ENCODE measurements around the gene PXMP2.
A peak's percentile ranks its signal among the peaks of the same experiment; 100 is the strongest.
"Not testable (repeated sequence)": the region's sequence is repeated elsewhere in the genome, so short reads cannot be mapped to it uniquely, and the experiment has no call there.

PXMP2 gene

DNA sequence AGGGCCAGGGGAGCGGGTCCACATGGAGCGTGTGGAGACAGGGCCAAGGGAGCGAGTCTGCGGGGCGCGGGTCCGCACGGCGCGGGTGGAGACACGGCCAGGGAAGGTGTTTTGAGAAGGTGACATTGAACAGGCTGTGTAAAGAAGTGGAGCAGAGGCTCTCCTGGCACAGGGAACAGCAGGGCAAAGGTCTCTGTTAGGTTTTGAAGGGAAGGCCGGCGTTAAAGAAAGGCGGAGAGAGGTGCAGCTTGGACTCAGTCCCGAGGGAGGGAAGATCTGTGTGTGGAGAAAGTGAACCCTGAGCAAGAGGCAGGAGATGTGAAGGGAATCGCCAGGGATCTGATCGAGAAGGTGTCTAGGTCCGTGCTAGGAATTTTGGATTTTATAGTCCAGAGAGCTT lies 1.8 kb downstream of the PXMP2 start:
- no peak for DNase-seq (ENCODE audit: low spot score)
- TF ChIP-seq, protein P1, sequence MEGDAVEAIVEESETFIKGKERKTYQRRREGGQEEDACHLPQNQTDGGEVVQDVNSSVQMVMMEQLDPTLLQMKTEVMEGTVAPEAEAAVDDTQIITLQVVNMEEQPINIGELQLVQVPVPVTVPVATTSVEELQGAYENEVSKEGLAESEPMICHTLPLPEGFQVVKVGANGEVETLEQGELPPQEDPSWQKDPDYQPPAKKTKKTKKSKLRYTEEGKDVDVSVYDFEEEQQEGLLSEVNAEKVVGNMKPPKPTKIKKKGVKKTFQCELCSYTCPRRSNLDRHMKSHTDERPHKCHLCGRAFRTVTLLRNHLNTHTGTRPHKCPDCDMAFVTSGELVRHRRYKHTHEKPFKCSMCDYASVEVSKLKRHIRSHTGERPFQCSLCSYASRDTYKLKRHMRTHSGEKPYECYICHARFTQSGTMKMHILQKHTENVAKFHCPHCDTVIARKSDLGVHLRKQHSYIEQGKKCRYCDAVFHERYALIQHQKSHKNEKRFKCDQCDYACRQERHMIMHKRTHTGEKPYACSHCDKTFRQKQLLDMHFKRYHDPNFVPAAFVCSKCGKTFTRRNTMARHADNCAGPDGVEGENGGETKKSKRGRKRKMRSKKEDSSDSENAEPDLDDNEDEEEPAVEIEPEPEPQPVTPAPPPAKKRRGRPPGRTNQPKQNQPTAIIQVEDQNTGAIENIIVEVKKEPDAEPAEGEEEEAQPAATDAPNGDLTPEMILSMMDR (IDR thresholded peaks at IDR 0.05; ENCODE audit: borderline replicate concordance, control extremely low read depth, extremely low read depth, insufficient read depth, missing control alignments) = no peak
- in situ Hi-C loops (cut with MboI; ENCODE audit: low sequenced_read_pairs, unreplicated experiment) = no loop called here

DNA sequence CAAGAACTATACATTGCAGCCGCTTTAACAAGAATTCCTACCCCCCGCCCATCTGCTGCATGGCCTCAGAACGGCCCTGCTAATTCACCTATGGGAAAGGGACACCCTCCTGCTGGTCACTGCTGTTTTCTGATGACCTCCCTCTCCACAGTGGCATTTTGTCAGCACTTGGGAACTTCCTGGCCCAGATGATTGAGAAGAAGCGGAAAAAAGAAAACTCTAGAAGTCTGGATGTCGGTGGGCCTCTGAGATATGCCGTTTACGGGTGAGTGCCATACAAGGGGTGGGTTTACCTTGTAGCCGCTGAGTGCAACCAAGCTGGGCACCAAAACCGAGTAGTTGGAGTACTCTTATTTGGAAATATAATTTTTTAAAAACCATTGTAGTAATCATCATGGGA lies 2.7 kb downstream of the PXMP2 start:
- no peak for DNase-seq (ENCODE audit: low spot score)
- in situ Hi-C loops (cut with MboI; ENCODE audit: low sequenced_read_pairs, unreplicated experiment) = no loop called here
- TF ChIP-seq, protein P1 (IDR thresholded peaks at IDR 0.05; ENCODE audit: borderline replicate concordance, control extremely low read depth, extremely low read depth, insufficient read depth, missing control alignments) = no peak

DNA sequence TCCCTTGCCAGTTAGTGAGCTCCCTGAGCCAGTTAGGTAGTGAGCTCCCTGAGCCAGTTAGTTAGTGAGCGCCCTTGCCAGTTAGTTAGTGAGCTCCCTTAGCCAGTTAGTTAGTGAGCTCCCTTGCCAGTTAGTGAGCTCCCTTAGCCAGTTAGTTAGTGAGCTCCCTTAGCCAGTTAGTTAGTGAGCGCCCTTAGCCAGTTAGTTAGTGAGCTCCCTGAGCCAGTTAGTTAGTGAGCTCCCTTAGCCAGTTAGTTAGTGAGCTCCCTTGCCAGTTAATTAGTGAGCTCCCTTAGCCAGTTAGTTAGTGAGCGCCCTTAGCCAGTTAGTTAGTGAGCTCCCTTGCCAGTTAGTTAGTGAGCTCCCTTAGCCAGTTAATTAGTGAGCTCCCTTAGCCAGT lies 4.6 kb downstream of the PXMP2 start:
- in situ Hi-C loops (cut with MboI; ENCODE audit: low sequenced_read_pairs, unreplicated experiment); DNase-seq (ENCODE audit: low spot score): not testable (repeated sequence)

DNA sequence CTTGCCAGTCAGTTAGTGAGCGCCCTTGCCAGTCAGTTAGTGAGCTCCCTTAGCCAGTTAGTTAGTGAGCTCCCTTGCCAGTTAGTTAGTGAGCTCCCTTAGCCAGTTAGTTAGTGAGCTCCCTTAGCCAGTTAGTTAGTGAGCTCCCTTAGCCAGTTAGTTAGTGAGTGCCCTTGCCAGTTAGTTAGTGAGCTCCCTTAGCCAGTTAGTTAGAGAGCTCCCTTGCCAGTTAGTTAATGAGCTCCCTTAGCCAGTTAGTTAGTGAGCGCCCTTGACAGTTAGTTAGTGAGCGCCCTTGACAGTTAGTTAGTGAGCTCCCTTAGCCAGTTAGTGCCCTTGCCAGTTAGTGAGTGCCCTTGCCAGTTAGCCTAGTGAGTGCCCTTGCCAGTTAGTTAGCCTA lies 7.5 kb downstream of the PXMP2 start:
- in situ Hi-C loops (cut with MboI; ENCODE audit: low sequenced_read_pairs, unreplicated experiment); DNase-seq (ENCODE audit: low spot score): not testable (repeated sequence)

DNA sequence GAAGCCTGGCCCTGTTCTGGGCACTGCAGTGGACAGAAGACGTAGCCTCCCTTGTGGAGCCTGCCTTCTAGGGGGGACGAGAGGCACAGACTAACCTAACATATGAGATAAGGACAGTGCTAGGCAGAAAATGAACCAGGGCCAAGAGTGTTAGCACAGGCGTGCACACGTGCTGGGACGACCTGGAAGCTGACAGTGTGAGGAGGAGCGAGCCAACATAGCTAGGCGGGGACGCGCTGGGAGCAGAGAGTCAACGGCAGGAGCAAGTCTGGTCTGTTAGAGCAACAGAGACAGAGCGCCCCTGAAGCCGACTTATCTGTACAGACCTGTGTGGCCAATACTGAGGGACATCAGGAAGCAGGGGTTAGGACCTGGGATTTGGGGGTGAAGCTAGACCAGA lies 8.0 kb downstream of the PXMP2 start:
- in situ Hi-C loops (cut with MboI; ENCODE audit: low sequenced_read_pairs, unreplicated experiment) = no loop called here
- no peak for DNase-seq (ENCODE audit: low spot score)
- TF ChIP-seq, protein P1 (IDR thresholded peaks at IDR 0.05; ENCODE audit: borderline replicate concordance, control extremely low read depth, extremely low read depth, insufficient read depth, missing control alignments) = no peak

DNA sequence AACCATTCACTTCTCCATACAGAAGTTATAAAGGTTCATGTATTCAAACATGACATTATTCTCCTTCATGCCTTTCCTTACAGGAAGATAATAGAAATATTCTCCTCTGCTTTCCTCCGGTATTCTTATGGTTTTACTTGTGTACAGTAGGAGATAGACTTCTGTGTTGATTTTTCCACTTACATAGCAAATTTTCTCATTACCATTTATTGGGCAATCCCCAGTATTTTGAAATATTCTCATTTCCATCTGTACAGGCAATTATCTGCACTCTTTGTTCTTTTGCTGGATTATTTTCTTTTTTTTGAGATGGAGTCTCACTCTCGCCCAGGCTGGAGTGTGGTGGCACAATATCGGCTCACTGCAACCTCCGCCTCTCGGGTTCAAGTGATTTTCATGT lies 11.0 kb downstream of the PXMP2 start:
- in situ Hi-C loops (cut with MboI; ENCODE audit: low sequenced_read_pairs, unreplicated experiment) = no loop called here
- TF ChIP-seq, protein P1 (IDR thresholded peaks at IDR 0.05; ENCODE audit: borderline replicate concordance, control extremely low read depth, extremely low read depth, insufficient read depth, missing control alignments) = no peak
- DNase-seq (ENCODE audit: low spot score) = no peak

DNA sequence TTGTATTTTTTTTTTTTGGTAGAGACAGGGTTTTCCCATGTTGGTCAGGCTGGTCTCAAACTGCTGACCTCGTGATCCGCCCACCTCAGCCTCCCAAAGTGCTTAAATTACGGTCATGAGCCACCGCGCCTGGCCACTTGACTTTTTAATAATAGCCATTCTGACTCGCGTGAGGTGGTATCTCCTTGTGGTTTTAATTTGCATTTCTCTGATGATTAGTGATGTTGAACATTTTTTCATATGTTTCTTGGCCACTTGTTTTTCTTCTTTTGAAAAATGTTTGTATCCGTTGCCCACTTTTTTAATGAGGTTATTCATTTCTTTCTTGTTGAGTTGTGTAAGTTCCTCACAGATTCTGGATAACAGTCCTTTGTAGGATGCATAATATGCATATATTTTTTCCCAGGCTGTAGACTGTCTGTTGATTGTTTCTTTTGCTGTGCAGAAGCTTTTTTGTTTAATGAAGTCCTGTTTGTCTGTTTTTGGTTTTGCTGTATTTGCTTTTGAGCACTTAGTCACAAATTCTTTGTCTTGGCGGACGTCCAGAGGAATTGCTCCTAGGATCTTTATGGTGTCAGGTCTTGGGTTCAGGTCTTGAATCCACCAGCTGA lies 12.9 kb downstream of the PXMP2 start:
- in situ Hi-C loops (cut with MboI; ENCODE audit: low sequenced_read_pairs, unreplicated experiment) = no loop called here
- TF ChIP-seq, protein P1 (IDR thresholded peaks at IDR 0.05; ENCODE audit: borderline replicate concordance, control extremely low read depth, extremely low read depth, insufficient read depth, missing control alignments) = no peak
- DNase-seq (ENCODE audit: low spot score) = no peak

DNA sequence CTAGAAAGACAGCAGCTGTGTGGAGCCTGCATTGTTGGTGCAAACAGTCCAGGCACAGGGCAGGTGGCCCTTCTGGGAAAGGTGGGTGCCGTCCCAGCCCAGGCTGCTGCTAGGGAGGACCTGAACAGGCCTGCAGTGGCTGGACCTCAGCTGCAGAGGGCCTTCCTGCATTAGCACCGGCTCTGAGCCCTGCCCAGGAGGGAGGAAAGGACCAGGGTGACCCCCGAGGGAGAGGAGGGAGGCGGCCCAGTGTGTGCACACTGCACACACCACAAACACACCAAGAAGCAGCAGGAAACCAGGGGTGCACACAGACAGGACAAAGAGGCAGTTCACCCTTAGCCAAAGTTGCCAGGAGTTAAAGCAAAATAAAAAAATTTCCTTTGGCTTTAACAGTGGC lies 15.3 kb downstream of the PXMP2 start:
- in situ Hi-C loops (cut with MboI; ENCODE audit: low sequenced_read_pairs, unreplicated experiment) = no loop called here
- DNase-seq (ENCODE audit: low spot score) = no peak
- TF ChIP-seq, protein P1 (IDR thresholded peaks at IDR 0.05; ENCODE audit: borderline replicate concordance, control extremely low read depth, extremely low read depth, insufficient read depth, missing control alignments) = peak; percentile 12
